Neural progenitor cell (in vitro differentiated cells): Measurements from ENCODE around the gene FNDC11.

Experiments
- CTCF ChIP-seq: fragments of 200-600 bp; sonication (generic); IDR thresholded peaks from 2 replicates; pipeline ENCODE4 v1.5.1; 2017; ENCODE audit warnings: antibody characterized with exemption, mild to moderate bottlenecking
- EZH2 ChIP-seq: fragments of 200-600 bp; sonication (generic); IDR thresholded peaks from 2 replicates; pipeline ENCODE4 v1.6.1; 2017; ENCODE audit warnings: antibody characterized with exemption, mild to moderate bottlenecking, moderate library complexity
- EZH2phosphoT487 ChIP-seq: fragments of 200-600 bp; sonication (generic); IDR thresholded peaks from 2 replicates; pipeline ENCODE4 v1.6.1; 2017; ENCODE audit warnings: antibody characterized with exemption

GRCh38 chr20:63582382-63583063 lies 28.6 kb downstream of the FNDC11 start:
- TF ChIP-seq EZH2 (no peak), CTCF (no peak), EZH2phosphoT487 (no peak)
